Measurements from ENCODE around the gene ECI1. TPM values are rescaled to one million over a fixed set of nuclear protein-coding genes. Genes with fewer than 3 reads are reported as not detected.

Gene ECI1
- total and polyA plus RNA-seq, 2 of the 13 experiments (the other 11 are each of a cell fraction or from before 2014, with no cell fraction given), result 82.0 to 102 TPM

DNA sequence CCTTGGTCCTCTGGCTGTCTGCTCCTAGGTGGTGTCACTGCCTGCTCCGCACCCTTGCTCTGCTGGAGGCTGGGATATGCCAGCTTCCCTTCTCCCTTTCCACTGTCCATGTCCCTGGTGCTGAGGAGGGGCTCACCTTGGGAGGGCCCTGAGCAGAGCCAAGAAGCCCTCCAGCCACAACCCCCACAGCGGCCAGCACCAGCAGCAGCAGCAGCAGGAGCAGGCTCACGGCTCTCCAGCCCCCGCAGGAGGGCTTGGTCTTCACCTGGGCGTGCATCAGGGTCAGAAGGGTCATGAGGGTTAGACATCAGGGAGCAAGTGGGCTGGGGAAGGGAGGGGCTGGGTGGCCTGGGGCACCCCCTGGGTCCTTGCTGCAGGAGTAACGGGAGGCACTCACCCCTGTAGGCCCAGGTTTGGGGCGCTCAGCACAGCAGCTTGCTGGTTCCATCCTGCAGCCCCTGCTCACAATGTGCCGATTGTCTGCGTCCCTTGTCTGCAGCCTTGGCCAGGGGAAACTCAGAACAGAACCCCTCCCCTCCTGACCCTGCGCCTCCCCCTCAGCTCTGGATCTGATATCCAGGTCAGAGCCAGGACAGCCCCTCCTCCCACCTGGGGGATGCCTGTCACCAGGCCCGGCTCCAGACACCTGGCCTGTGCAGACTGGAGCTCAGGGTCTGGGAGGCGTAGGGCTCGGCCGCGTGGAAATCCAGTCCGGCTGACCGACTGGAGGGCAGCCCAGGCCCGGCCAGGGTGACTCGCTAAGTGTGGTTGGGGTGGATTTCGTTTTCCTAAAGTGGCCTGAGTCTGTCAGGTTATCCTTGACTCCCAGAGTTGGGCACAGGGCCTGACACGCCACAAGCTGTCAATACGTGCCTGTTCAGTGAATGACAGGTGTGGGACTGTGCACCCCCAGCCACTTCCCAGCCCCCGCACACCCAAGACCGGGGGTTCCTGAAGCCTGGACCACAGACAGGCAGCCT, 40.7 kb downstream of the ECI1 start, which contains the start of gene BRICD5 (continued):
- TF ChIP-seq, protein P1, sequence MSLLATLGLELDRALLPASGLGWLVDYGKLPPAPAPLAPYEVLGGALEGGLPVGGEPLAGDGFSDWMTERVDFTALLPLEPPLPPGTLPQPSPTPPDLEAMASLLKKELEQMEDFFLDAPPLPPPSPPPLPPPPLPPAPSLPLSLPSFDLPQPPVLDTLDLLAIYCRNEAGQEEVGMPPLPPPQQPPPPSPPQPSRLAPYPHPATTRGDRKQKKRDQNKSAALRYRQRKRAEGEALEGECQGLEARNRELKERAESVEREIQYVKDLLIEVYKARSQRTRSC (CRISPR knock-in tag; IDR thresholded peaks at IDR 0.05; ENCODE audit: low read depth), result no peak
- no peak for TF ChIP-seq CC2D1A (CRISPR knock-in tag; IDR thresholded peaks at IDR 0.05)
- TF ChIP-seq ZNF713 (CRISPR knock-in tag; IDR thresholded peaks at IDR 0.05), result no peak
- no peak for TF ChIP-seq ZNF550 (CRISPR knock-in tag; IDR thresholded peaks at IDR 0.05; ENCODE audit: borderline replicate concordance)
- TF ChIP-seq GATAD2A (CRISPR knock-in tag; IDR thresholded peaks at IDR 0.05), result no peak
- no peak for TF ChIP-seq THAP11 (CRISPR knock-in tag; IDR thresholded peaks at IDR 0.05)
- TF ChIP-seq, protein P2, sequence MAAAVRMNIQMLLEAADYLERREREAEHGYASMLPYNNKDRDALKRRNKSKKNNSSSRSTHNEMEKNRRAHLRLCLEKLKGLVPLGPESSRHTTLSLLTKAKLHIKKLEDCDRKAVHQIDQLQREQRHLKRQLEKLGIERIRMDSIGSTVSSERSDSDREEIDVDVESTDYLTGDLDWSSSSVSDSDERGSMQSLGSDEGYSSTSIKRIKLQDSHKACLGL (CRISPR knock-in tag; IDR thresholded peaks at IDR 0.05), result no peak
- TF ChIP-seq TARDBP (CRISPR knock-in tag; IDR thresholded peaks at IDR 0.05), result peak; percentile 35; the same call in 1 of the 2 replicates
- TF ChIP-seq ZNF530 (CRISPR knock-in tag; IDR thresholded peaks at IDR 0.05; ENCODE audit: low read depth), result no peak
- TF ChIP-seq FOXM1 (CRISPR knock-in tag; IDR thresholded peaks at IDR 0.05), result no peak
- TF ChIP-seq NCOA5 (CRISPR knock-in tag; IDR thresholded peaks at IDR 0.05), result no peak
- TF ChIP-seq, protein P3, sequence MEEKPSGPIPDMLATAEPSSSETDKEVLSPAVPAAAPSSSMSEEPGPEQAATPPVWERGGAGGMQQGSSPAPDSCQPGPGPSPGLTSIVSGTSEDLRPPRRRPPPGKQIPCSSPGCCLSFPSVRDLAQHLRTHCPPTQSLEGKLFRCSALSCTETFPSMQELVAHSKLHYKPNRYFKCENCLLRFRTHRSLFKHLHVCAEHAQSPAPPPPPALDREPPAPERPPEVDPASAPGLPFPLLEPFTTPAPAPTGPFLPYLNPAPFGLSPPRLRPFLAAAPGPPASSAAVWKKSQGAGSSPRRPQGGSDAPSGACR (CRISPR knock-in tag; IDR thresholded peaks at IDR 0.05), result no peak
- TF ChIP-seq ZFP36L2 (CRISPR knock-in tag; IDR thresholded peaks at IDR 0.05), result no peak
- no peak for TF ChIP-seq SP140L (CRISPR knock-in tag; IDR thresholded peaks at IDR 0.05; ENCODE audit: borderline replicate concordance)
- no peak for TF ChIP-seq ZNF235 (CRISPR knock-in tag; IDR thresholded peaks at IDR 0.05; ENCODE audit: borderline replicate concordance)
- no peak for TF ChIP-seq TAF15 (IDR thresholded peaks at IDR 0.05; ENCODE audit: low read depth, low read length, poor library complexity, severe bottlenecking)
- TF ChIP-seq, protein P4, sequence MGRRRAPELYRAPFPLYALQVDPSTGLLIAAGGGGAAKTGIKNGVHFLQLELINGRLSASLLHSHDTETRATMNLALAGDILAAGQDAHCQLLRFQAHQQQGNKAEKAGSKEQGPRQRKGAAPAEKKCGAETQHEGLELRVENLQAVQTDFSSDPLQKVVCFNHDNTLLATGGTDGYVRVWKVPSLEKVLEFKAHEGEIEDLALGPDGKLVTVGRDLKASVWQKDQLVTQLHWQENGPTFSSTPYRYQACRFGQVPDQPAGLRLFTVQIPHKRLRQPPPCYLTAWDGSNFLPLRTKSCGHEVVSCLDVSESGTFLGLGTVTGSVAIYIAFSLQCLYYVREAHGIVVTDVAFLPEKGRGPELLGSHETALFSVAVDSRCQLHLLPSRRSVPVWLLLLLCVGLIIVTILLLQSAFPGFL (CRISPR knock-in tag; IDR thresholded peaks at IDR 0.05), result no peak
- TF ChIP-seq ZNF792 (CRISPR knock-in tag; IDR thresholded peaks at IDR 0.05), result no peak
- TF ChIP-seq NFKBIZ (CRISPR knock-in tag; IDR thresholded peaks at IDR 0.05), result no peak
- no peak for TF ChIP-seq SP1 (IDR thresholded peaks at IDR 0.05)
- no peak for TF ChIP-seq SP1 (CRISPR knock-in tag; IDR thresholded peaks at IDR 0.05)
- TF ChIP-seq MTF2 (CRISPR knock-in tag; IDR thresholded peaks at IDR 0.05; ENCODE audit: borderline replicate concordance), result no peak
- TF ChIP-seq, protein P5, sequence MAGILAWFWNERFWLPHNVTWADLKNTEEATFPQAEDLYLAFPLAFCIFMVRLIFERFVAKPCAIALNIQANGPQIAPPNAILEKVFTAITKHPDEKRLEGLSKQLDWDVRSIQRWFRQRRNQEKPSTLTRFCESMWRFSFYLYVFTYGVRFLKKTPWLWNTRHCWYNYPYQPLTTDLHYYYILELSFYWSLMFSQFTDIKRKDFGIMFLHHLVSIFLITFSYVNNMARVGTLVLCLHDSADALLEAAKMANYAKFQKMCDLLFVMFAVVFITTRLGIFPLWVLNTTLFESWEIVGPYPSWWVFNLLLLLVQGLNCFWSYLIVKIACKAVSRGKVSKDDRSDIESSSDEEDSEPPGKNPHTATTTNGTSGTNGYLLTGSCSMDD (CRISPR knock-in tag; IDR thresholded peaks at IDR 0.05), result no peak
- no peak for TF ChIP-seq PAF1 (CRISPR knock-in tag; IDR thresholded peaks at IDR 0.05)
- no peak for TF ChIP-seq CBX2 (IDR thresholded peaks at IDR 0.05; ENCODE audit: low read depth, low read length)
- no peak for TF ChIP-seq CBX2 (CRISPR knock-in tag; IDR thresholded peaks at IDR 0.05; ENCODE audit: low read depth)
- no peak for TF ChIP-seq ZNF709 (CRISPR knock-in tag; IDR thresholded peaks at IDR 0.05)
- TF ChIP-seq MYC (CRISPR knock-in tag; IDR thresholded peaks at IDR 0.05; ENCODE audit: borderline replicate concordance), result peak; percentile 48; the same call in 1 of the 2 replicates
- no peak for TF ChIP-seq PHF5A (CRISPR knock-in tag; IDR thresholded peaks at IDR 0.05; ENCODE audit: low read depth, unreplicated experiment)
- no peak for TF ChIP-seq ZNF75D (CRISPR knock-in tag; IDR thresholded peaks at IDR 0.05; ENCODE audit: borderline replicate concordance)

Data from HepG2 (cell line).